ENCODE data around the gene LRRC10B. TPM values are rescaled to one million over a fixed set of nuclear protein-coding genes. Genes with fewer than 3 reads are reported as not detected.

The LRRC10B gene
- total and polyA plus RNA-seq, 8 donors, result 0.43 to 1.3 (median 0.75) TPM; not detected in 2

DNA sequence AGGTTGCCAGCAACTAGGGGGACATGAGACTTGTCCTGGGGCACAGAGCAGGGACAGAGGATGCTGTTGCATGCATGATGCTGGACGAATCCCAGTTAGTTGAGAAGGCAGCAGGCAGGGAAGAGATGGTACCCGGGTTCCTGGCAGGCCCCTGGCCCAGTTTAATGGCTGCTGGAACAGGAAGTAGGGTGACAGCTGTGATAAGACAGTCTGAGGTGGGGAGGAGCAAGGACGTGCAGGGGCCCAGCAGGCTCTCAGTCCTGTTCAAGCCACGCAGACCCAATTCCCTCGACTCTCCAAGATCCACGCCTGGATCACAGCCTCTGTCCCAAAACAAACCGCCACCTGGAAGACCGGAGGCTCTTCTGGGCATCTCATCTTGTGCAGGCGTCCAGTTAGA is 32.0 kb downstream of the LRRC10B start:
- H3K4me1 ChIP-seq, result peaks cover 0 to 18% (median 17%) of the 10 kb centered on the region in 4 donors
- no peaks in the 10 kb centered on the region for H3K9me3 ChIP-seq
- H3K27ac ChIP-seq, result no peak overlapping the region
- H3K4me3 ChIP-seq, result no peak overlapping the region
- TF ChIP-seq, protein P1, sequence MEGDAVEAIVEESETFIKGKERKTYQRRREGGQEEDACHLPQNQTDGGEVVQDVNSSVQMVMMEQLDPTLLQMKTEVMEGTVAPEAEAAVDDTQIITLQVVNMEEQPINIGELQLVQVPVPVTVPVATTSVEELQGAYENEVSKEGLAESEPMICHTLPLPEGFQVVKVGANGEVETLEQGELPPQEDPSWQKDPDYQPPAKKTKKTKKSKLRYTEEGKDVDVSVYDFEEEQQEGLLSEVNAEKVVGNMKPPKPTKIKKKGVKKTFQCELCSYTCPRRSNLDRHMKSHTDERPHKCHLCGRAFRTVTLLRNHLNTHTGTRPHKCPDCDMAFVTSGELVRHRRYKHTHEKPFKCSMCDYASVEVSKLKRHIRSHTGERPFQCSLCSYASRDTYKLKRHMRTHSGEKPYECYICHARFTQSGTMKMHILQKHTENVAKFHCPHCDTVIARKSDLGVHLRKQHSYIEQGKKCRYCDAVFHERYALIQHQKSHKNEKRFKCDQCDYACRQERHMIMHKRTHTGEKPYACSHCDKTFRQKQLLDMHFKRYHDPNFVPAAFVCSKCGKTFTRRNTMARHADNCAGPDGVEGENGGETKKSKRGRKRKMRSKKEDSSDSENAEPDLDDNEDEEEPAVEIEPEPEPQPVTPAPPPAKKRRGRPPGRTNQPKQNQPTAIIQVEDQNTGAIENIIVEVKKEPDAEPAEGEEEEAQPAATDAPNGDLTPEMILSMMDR (IDR thresholded peaks at IDR 0.05), result no peak
- TF ChIP-seq POLR2A (IDR thresholded peaks at IDR 0.05) (no peak), EP300 (IDR thresholded peaks at IDR 0.05) (no peak), POLR2AphosphoS5 (IDR thresholded peaks at IDR 0.05) (no peak)
- peaks cover 0 to 24% (median 0%) of the 10 kb centered on the region in 3 donors for H3K27me3 ChIP-seq
- whole genome bisulfite sequencing, 5 donors, result 62 to 75% (median 67%) methylated on average over 9 of the region's 9 CpGs
- intact Hi-C loops (cut with DNase I; ENCODE audit: low total_unique reads), result no loop called here
- H3K36me3 ChIP-seq, result no peaks in the 10 kb centered on the region
- no peak for DNase-seq

GRCh38 chr11:61541598-61541997 is 33.0 kb downstream of the LRRC10B start:
- intact Hi-C loops (cut with DNase I; ENCODE audit: low total_unique reads), result no loop called here
- TF ChIP-seq POLR2A (IDR thresholded peaks at IDR 0.05), result no peak
- TF ChIP-seq, protein P1 (IDR thresholded peaks at IDR 0.05), result no peak
- no peak for TF ChIP-seq EP300 (IDR thresholded peaks at IDR 0.05)
- no peak for TF ChIP-seq POLR2AphosphoS5 (IDR thresholded peaks at IDR 0.05)
- no peak overlapping the region for H3K4me3 ChIP-seq
- peaks cover 0 to 18% (median 17%) of the 10 kb centered on the region in 4 donors for H3K4me1 ChIP-seq
- H3K27me3 ChIP-seq, result peaks cover 0 to 24% (median under 1%) of the 10 kb centered on the region in 3 donors
- DNase-seq, result peak in 1 of 2 donors; percentile 63
- H3K36me3 ChIP-seq, result no peaks in the 10 kb centered on the region
- 25 to 49% (median 39%) methylated on average over 3 of the region's 3 CpGs for WGBS, 5 donors
- no peaks in the 10 kb centered on the region for H3K9me3 ChIP-seq
- no peak overlapping the region for H3K27ac ChIP-seq

DNA sequence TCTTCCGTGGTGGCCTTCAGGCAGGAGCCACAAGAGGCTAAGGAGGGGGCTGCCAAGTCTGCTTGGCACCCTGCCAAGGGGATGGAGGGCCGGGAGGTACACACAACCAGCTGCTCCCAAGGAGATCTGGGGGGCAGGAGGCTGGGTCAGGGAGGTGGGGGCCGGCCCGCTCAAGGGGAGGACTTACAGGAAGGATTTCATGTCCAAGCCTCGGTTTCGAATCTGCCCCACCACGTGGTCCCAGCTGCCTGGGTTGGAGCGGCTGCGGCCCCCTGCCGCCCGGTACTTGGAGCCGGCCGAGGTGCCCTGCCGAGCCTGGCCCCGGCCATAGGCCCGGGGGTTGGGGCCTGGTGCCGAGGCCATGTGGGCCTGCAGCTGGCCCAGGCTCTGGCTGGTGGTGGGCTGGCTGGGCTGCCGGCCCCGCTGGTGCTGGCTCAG is 33.5 kb downstream of the LRRC10B start:
- H3K36me3 ChIP-seq, result no peaks in the 10 kb centered on the region
- DNase-seq, result peak in 1 of 2 donors; percentile 48
- H3K27ac ChIP-seq, result no peak overlapping the region
- peaks cover 0 to 18% (median 17%) of the 10 kb centered on the region in 4 donors for H3K4me1 ChIP-seq
- TF ChIP-seq, protein P1 (IDR thresholded peaks at IDR 0.05), result no peak
- TF ChIP-seq POLR2A (IDR thresholded peaks at IDR 0.05), result no peak
- no peak for TF ChIP-seq EP300 (IDR thresholded peaks at IDR 0.05)
- no peak for TF ChIP-seq POLR2AphosphoS5 (IDR thresholded peaks at IDR 0.05)
- intact Hi-C loops (cut with DNase I; ENCODE audit: low total_unique reads), result no loop called here
- no peaks in the 10 kb centered on the region for H3K9me3 ChIP-seq
- peaks cover 0 to 28% (median 5%) of the 10 kb centered on the region in 3 donors for H3K27me3 ChIP-seq
- WGBS, 5 donors, result 43 to 57% (median 55%) methylated on average over 10 to 19 of the region's 19 CpGs
- no peak overlapping the region for H3K4me3 ChIP-seq

GRCh38 chr11:61542705-61543104 is 34.2 kb downstream of the LRRC10B start:
- H3K27me3 ChIP-seq, result peaks cover 0 to 34% (median 7%) of the 10 kb centered on the region in 3 donors
- WGBS, 5 donors, result 89 to 91% (median 90%) methylated on average over 9 to 16 of the region's 16 CpGs
- no peaks in the 10 kb centered on the region for H3K36me3 ChIP-seq
- H3K4me1 ChIP-seq, result peaks cover 0 to 18% (median 16%) of the 10 kb centered on the region in 4 donors
- no peak overlapping the region for H3K4me3 ChIP-seq
- intact Hi-C loops (cut with DNase I; ENCODE audit: low total_unique reads), result no loop called here
- H3K27ac ChIP-seq, result no peak overlapping the region
- no peaks in the 10 kb centered on the region for H3K9me3 ChIP-seq
- DNase-seq, result no peak
- TF ChIP-seq EP300 (IDR thresholded peaks at IDR 0.05) (no peak), POLR2AphosphoS5 (IDR thresholded peaks at IDR 0.05) (no peak), POLR2A (IDR thresholded peaks at IDR 0.05) (no peak)
- TF ChIP-seq, protein P1 (IDR thresholded peaks at IDR 0.05), result no peak

All from stomach (tissue), 9 donors.